CD1c-positive myeloid dendritic cell (primary cell): ENCODE measurements around the gene MAPK6.
A peak's percentile ranks its signal among the peaks of the same experiment; 100 is the strongest.
"Not testable (repeated sequence)": the region's sequence is repeated elsewhere in the genome, so short reads cannot be mapped to it uniquely, and the experiment has no call there.

ENCODE experiments used
- DNase-seq: peaks from one replicate; pipeline ENCODE4 v3.0.0-alpha.2; 2016; ENCODE audit errors: extremely low spot score

Gene MAPK6

GRCh38 chr15:52042051-52042851 is 23.2 kb downstream of the MAPK6 start:
- DNase-seq = no peak

- DNase-seq = peak; percentile 28
These were observed 26.8 kb downstream of the MAPK6 start for GRCh38 chr15:52045795-52046298.

- DNase-seq = not testable (repeated sequence)
These were observed 27.5 kb downstream of the MAPK6 start for GRCh38 chr15:52046552-52046951.

DNA sequence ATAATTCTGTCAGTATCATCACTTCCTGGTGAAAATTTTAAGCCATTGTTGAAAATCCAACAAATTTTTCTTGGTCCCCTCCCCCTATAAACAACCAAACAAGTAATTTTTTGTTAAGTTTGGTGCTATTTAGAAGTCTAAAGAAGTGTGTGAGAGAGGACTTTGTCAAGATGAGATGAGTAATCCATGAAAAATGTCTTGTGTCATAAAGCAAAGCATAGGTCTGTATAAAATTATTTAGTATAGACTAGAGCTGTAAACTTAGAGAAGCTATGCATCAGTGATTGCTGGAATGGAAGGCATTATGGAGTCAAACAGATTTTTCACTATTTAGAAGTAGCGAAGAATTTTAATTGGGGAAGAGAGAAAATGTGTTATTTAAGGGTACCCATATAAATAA is 31.4 kb downstream of the MAPK6 start:
- DNase-seq = no peak

DNA sequence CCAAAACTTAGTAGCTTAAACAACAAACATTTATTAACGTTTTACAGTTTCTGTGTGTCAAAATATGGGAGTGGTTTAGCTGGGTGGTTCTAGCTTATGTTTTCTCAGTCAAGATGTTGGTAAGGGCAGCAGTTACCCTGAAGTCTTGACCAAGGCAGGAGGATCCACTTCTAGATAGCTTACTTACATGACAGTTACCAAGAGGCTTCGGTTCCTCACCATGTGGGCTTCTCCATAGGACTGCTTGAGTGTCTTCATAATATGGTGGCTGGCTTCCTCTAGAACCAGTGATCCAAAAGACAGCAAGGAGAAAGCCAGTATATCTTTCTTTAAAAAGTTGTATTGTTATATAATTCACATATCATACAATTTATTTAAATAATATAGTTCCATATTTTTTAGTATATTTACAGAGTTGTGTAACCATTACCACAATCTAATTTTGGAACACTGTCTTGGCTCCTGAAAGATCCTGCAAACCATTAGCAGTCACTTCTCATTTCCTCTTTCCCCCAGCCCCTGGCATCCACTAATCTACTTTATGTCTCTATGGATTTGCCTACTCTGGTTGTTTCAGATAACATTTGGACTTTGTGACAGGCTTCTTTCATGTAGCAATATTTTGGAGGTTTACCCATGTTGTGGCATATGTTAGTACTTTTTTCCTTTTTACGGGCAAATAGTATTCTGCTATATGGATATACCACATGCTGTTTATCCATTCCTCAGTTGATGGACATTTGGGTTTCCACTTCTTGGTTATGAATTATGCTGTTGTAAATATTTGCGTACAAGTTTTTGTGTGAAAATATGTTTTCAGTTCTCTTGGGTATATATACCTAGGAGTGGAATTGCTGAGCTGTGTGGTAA is 33.3 kb downstream of the MAPK6 start:
- DNase-seq = peak; percentile 74

DNA sequence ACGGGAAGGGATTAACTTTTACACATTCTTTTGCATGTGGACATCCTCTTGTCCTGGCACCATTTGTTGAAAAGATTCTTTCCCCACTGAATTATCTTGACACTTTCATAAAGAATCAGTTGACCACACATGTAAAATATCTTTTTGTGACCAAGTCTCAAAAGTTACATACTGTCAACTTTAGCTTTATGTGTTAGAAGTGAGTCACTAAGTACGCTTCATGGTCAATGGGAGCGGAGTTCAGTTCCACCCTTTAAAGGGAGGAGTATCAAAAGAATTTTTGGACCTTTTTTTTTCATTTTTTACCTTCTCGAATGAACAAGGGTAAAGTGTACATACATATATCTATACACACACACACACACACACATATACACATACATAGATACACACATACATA is 35.4 kb downstream of the MAPK6 start:
- DNase-seq = no peak

DNA sequence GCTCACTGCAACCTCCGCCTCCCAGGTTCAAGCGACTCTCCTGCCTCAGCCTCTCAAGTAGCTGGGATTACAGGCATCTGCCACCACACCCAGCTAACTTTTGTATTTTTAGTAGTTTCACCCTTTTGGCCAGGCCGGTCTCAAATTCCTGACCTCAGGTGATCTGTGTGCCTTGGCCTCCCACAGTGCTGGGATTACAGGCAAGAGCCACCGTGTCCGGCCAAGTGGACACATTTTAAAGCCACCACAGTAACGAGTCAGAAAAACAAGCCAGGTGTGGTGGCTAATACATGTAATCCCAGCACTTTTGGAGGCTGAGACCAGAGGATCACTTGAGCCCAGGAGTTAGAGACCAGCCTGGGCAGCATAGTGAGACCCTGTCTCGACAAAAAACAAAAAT is 35.8 kb downstream of the MAPK6 start:
- not testable (repeated sequence) for DNase-seq

DNA sequence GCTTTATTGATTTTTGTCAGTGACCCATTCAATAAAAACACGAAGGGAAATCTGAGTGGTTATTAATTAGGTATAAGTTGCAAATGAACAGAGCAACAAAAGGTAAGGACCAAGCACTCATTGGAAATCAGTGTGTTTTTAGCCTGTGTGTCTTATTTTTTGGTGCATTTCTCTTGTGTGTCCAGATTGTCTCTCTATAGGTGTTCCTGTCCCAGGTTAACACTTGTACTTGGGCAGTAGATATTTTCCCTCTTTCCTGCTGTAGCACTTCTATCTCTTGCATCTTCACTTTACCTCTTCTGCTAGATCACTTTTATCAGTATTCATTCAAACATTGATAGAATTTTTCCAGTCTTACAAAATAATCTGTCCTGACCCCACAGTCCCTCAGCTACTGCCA is 37.0 kb downstream of the MAPK6 start:
- no peak for DNase-seq

GRCh38 chr15:52056496-52056895 is 37.5 kb downstream of the MAPK6 start:
- no peak for DNase-seq

DNA sequence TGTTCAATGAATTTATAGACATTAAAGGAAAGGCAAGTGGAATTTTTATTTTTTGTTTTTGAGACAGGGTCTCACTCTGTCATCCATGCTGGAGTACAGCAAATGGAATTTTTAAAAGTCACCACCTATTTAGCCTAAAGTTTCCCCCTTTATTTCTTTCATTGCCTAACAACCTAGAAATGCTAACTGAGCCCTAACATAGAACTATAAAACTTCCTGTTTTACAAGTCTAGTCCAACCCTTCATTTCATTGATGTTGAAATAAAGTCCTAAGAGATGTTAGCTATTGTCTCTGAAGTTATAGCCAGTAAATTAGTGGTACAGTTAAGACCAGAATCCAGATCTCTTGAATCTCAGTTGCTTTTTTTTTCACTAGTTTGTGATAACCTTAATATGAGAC is 39.0 kb downstream of the MAPK6 start:
- peak; percentile 31 for DNase-seq

DNA sequence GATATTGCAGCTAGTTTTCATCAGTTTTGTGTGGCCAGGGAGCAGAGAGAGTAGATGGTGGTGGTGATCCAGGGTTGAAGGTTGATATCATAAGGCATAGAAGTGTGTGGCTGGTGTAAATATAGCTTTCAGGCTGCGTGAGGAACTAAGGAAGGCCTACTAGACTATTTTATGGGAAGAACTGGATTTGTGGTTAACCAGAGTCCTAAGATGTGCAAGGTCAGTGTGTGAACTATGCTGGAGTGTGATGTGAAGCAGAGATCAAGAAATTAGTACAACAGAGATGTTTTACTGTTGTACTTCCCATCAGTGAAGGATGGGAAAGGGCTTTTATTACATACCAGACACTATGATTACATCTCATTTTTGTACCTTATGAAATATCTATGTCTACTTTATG is 41.5 kb downstream of the MAPK6 start:
- no peak for DNase-seq

- no peak for DNase-seq
These were observed 48.0 kb downstream of the MAPK6 start for GRCh38 chr15:52066842-52067544.

DNA sequence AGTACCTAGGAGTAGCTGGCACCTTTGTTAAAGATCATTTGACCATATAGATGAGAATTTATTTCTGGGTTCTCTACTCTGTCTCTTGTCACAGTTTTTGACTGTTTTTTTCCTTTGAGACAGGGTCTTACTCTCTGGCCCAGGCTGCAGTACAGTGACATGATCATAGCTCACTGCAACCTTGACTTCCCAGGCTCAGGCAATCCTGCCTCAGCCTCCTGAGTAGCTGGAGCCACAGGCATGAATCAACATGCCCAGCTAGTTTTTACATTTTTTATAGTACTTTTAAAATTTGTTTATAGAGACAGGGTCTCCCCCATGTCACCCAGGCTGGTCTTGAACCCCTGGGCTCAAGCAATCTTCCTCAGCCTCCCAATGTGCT is 48.5 kb downstream of the MAPK6 start:
- DNase-seq = no peak

DNA sequence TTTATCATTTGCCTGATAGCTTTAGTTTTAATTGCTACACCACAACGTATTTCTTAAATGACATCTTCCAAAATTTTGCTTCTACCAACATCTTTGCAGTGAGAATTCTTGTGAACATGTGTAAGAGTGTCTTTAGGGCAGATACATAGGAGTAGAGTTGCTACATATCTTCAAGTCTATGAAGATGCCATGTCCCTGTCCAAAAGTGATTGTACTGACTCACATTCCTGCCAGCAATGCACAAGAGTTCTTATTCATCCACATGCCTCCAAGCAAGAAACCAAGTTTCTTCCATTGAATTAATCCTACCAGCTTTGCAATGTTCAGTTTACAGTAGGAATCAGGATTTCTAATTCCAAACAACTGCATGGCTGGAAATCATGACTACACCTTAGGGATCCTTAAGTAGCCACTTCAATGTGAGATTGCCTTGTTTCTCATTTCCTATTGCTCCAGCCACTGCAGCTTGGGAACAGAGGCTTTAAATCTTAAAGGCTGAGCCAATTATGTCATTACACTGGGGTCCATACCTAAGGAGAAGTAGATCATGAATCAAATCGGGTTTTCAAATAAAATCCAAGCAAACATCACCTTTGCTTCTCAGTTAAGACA is 49.1 kb downstream of the MAPK6 start:
- DNase-seq = no peak

DNA sequence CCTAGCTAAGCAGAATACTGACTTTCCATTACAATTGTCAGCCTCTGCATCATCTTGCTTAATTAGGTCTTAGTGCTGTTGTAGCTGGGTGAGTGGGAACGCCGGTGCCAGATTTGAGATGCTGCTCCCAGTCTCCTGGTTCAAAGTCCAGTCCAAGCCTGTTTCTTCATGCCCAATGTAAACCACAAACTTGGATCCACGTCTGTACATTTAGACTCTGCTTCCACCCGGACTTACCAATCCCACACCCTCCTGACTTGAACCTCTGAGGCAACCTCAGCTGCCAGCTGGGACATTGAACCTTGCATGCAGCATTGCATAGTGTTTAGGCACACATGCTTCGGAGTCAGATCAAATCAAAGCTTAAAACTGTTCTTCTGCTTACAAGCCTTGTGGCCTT is 50.5 kb downstream of the MAPK6 start:
- DNase-seq = no peak

DNA sequence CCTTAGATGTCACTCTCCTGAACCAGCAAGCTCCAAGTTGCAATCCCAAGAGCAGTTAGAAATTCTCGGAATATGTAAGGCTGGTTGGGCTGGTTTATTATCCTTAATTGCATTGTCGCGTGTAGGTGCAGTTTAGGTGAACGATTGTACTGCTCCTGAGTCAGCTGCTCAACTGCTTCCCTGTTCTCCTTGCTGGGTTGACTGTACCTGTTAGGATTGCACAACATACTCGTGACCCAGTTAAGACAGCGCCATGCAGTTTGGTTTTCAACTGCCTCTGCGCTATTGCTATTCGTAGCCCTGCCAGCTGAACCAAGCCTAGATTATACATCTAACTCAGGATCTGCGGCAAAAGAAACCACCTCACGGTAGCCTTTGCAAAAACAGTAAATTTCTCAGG is 52.6 kb downstream of the MAPK6 start:
- DNase-seq = no peak

GRCh38 chr15:52076889-52077781 is 58.1 kb downstream of the MAPK6 start:
- DNase-seq = peak; percentile 33

DNA sequence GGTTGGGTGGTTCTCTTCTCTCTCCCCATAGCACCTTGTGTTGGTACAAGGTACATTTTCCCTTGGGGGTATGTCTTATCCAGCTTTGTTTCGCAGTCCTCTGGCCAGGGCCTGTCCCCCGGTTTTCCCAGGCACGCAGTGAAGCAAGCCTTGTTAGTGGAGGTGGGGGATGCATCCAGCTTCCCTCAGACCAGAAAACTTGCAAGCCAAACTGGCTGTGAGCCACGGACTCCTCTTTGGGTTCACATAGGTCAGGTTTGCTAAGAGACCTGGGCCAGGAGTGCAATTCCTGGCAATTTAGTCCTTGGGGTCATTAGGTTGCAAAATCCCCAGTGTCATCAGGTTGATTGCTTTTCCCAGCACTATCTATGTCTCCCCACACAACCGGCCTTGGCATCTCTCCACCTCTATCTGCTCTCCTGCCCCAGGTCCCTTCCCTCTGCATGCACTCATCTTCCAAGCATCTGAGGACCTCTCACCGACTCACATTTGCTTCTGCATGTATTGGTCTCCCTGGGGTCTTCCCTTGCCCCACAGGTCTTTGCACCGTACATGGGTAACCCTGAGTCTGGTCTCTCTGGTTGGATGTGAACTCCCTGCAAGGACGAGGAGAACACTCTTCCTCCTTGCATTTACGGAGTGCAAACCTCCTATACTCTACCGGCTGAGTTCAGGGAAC is 59.3 kb downstream of the MAPK6 start:
- DNase-seq = no peak

GRCh38 chr15:52078876-52079700 is 60.1 kb downstream of the MAPK6 start:
- peak; percentile 82 for DNase-seq
